Pancreas (tissue), 10 donors: Measurements from ENCODE around the gene ATRNL1. TPM values are rescaled to one million over a fixed set of nuclear protein-coding genes. Genes with fewer than 3 reads are reported as not detected.

ENCODE experiments used
- ATAC-seq, 4 donors: fragments of 200-7000 bp; cut with Tn5 transposase; one replicate each; pipeline versions ENCODE4 v1.8.0 to v1.9.1; 2020; ENCODE audit warnings: mild to moderate bottlenecking in 4 of 4, moderate library complexity in 4 of 4
- DNase-seq, 6 donors: peaks; one replicate each; pipeline ENCODE4 v3.0.0-alpha.2; 2020
- FAIRE-seq: peaks from 2 replicates; lab custom pipeline; 2012; peaks lifted over from hg19 to GRCh38; lab: Jason Lieb, UNC
- H3K27ac ChIP-seq, 4 donors: fragments of 200-600 bp; sonication (generic); 1 replicate in 3 of 4; 2 replicates in 1 of 4; pipeline versions ENCODE4 v1.5.0 to v1.8.0; 2020
- H3K27me3 ChIP-seq, 4 donors: fragments of 200-600 bp; one replicate each; pipeline ENCODE4 v1.8.0; 2021
- H3K36me3 ChIP-seq, 3 donors: fragments of 200-600 bp; sonication (generic) in 1 of 3; one replicate each; pipeline versions ENCODE4 v1.5.0 to v1.8.0; 2020 to 2021
- H3K4me1 ChIP-seq, 3 donors: fragments of 200-600 bp; one replicate each; pipeline ENCODE4 v1.8.0; 2021
- H3K4me3 ChIP-seq, 4 donors: fragments of 200-600 bp; sonication (generic) in 2 of 4; one replicate each; pipeline versions ENCODE4 v1.5.0 to v1.8.0; 2020 to 2021
- H3K9me3 ChIP-seq, 4 donors: fragments of 200-600 bp; one replicate each; pipeline ENCODE4 v1.8.0; 2021
- WGBS, 2 donors: extraction: QIAGEN DNeasy Blood & Tissue Kit; methylation state at CpG; one replicate each; pipeline ENCODE4 v1.1.7; 2013; 5-methylcytosine and 5-hydroxymethylcytosine counted together
- intact Hi-C, 3 donors: fragments of 100-400 bp; cut with DNase I; formaldehyde crosslinking; loops; one replicate each; pipeline versions ENCODE4 v1.11.1 to v1.14.2; 2022
- polyA plus RNA-seq, 2 donors: library from polyadenylated mRNA; stranded (reverse); fragments of 200-250 nt; gene quantifications; one replicate each; pipeline ENCODE4 v1.2.3, GENCODE V29; 2013
- total RNA-seq, 6 donors: library from RNA; stranded (reverse); fragmentation: NEBNext Ultra II Directional in 4 of 6; extraction: Animal tissue kit (Norgen Biotek cat#: 25700) in 4 of 6; gene quantifications; one replicate each; pipeline versions ENCODE4 v1.2.1 to v1.2.4, GENCODE V29; 2021 to 2023
- TF ChIP-seq, protein P1 (sequence below), 4 donors: fragments of 200-600 bp; sonication (generic) in 3 of 4; IDR thresholded peaks; one replicate each; pipeline versions ENCODE4 v1.5.0 to v1.8.0; 2021; ENCODE audit warnings: antibody characterized with exemption in 4 of 4
- donor health status: healthy with polysubstance abuse.
- donor health status: DM: no; HTN: no; CAD: no; lungs with moderate emphysema.
- donor health status: DM: no; HTN: no; CAD: no.
- donor health status: control.
- donor health status: control.
- donor health status: Bipolar disorder and iron deficiency.
- donor health status: DM: yes; HTN: yes; CAD: no.
- donor health status: DM: no; HTN: no; CAD: no.
- donor health status: DM: no; HTN: no; CAD: no.
- donor health status: DM: yes; HTN: yes; CAD: no.

ATRNL1 gene
- total and polyA plus RNA-seq, 8 donors, result 0.91 to 5.7 (median 3.9) TPM

DNA sequence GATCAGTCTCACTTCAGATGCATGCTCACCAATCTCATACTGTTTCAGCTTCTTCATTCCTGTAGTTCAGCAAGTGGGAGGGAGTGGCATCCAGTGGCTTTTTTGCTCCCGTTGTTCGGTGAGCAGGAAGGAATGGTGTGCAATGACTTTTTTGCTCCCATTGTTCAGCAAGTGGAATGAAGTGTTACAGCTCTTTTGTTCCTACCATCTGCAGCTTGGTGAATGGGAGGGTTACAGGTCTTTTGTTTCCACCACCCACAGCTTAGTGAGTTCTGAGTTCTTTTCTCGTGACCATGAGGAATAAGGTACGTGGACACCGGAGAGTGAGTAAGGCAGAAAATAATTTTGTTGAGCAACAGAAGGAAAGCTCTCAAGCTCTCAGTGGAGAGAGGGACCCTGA is 363.6 kb downstream of the ATRNL1 start:
- Histone ChIP-seq H3K36me3 (no peaks in the 10 kb centered on the region), H3K4me3 (no peak overlapping the region), H3K4me1 (no peaks in the 10 kb centered on the region), H3K27ac (no peak overlapping the region), H3K27me3 (no peaks in the 10 kb centered on the region), H3K9me3 (no peaks in the 10 kb centered on the region)
- ATAC-seq (no peak), FAIRE-seq (no peak), DNase-seq (no peak)
- intact Hi-C loops, result no loop called here
- 83 to 88% methylated on average over 5 of the region's 5 CpGs for WGBS, 2 donors
- TF ChIP-seq, protein P1, sequence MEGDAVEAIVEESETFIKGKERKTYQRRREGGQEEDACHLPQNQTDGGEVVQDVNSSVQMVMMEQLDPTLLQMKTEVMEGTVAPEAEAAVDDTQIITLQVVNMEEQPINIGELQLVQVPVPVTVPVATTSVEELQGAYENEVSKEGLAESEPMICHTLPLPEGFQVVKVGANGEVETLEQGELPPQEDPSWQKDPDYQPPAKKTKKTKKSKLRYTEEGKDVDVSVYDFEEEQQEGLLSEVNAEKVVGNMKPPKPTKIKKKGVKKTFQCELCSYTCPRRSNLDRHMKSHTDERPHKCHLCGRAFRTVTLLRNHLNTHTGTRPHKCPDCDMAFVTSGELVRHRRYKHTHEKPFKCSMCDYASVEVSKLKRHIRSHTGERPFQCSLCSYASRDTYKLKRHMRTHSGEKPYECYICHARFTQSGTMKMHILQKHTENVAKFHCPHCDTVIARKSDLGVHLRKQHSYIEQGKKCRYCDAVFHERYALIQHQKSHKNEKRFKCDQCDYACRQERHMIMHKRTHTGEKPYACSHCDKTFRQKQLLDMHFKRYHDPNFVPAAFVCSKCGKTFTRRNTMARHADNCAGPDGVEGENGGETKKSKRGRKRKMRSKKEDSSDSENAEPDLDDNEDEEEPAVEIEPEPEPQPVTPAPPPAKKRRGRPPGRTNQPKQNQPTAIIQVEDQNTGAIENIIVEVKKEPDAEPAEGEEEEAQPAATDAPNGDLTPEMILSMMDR (IDR thresholded peaks at IDR 0.05), result no peak

DNA sequence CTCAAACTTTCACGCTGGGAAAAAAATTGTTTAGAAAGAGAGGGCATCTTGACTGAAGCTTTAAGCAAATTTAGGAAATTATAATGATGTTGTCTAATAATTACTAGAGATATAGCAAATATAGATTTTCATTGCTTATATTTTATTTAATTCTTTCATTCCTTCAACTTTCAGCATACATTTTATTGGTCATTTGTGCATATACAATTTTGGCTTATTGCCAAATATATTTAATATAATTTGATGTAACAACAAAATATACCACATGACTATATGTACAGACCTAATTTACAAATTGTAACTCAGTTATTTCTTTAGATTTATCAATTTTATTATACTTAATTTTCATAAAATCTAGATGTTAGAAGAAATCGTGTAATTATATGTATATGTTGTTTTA is 390.1 kb downstream of the ATRNL1 start:
- no peak overlapping the region for H3K4me3 ChIP-seq
- no peak for ATAC-seq
- FAIRE-seq, result peak; percentile 77
- no peak overlapping the region for H3K27ac ChIP-seq
- TF ChIP-seq, protein P1 (IDR thresholded peaks at IDR 0.05), result no peak
- intact Hi-C loops, result no loop called here
- H3K4me1 ChIP-seq, result no peaks in the 10 kb centered on the region
- no peaks in the 10 kb centered on the region for H3K36me3 ChIP-seq
- no peaks in the 10 kb centered on the region for H3K9me3 ChIP-seq
- H3K27me3 ChIP-seq, result no peaks in the 10 kb centered on the region
- WGBS, 2 donors, result 89 to 95% methylated on average over 2 of the region's 2 CpGs
- no peak for DNase-seq

DNA sequence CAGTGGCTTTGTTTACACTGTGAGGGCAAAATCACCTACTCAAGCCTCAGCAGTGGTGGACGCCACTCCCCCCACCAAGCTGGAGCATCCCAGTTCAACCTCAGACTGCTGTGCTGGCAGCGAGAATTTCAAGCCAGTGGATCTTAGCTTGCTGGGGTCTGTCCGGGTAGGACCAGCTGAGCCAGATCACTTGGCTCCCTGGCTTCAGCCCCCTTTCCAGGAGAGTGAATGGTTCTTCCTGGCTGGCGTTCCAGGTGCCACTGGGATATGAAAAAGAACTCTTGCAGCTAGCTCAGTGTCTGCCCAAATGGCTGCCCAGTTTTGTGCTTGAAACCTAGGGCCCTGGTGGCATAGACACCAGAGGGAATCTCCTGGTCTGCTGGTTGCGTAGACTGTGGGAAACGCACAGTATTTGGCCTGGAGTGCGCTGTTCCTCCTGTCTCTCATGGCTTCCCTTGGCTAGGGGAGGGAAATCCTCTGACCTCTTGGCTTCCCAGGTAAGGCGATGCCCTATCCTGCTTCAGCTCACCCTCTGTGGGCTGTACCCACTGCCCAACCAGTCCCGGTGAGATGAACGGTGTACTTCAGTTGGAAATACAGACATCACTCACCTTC is 398.5 kb downstream of the ATRNL1 start:
- peak in 1 of 6 donors; percentile 18 for DNase-seq
- no peak for ATAC-seq
- TF ChIP-seq, protein P1 (IDR thresholded peaks at IDR 0.05), result no peak
- FAIRE-seq, result no peak
- H3K27me3 ChIP-seq, result no peaks in the 10 kb centered on the region
- no peak overlapping the region for H3K27ac ChIP-seq
- no peak overlapping the region for H3K4me3 ChIP-seq
- H3K36me3 ChIP-seq, result no peaks in the 10 kb centered on the region
- no peaks in the 10 kb centered on the region for H3K9me3 ChIP-seq
- 90 to 91% methylated on average over 10 of the region's 10 CpGs for WGBS, 2 donors
- intact Hi-C loops, result no loop called here
- H3K4me1 ChIP-seq, result no peaks in the 10 kb centered on the region

DNA sequence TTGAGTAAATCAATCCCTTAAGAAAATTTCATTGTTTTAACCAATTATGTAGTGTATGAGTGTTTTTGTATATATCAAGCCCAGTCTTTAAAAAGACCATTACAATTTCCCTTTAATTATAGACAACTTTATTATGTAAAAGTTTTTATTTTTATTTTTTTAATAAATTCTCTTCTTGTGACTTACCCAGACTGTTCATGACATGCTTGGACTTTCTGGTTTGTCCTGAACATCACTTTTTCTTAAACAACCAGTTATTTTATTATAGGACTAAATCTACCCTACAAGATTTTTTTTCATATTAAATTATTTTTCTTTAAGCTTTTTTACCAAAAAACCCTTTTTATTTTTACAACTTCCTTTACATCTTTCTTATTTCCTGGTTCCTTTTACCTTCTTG is 410.4 kb downstream of the ATRNL1 start:
- DNase-seq (no peak), ATAC-seq (no peak), FAIRE-seq (no peak)
- TF ChIP-seq, protein P1 (IDR thresholded peaks at IDR 0.05), result no peak
- intact Hi-C loops, result no loop called here
- no peaks in the 10 kb centered on the region for H3K27me3 ChIP-seq
- no peaks in the 10 kb centered on the region for H3K36me3 ChIP-seq
- no peak overlapping the region for H3K4me3 ChIP-seq
- no peaks in the 10 kb centered on the region for H3K4me1 ChIP-seq
- no peaks in the 10 kb centered on the region for H3K9me3 ChIP-seq
- H3K27ac ChIP-seq, result no peak overlapping the region

DNA sequence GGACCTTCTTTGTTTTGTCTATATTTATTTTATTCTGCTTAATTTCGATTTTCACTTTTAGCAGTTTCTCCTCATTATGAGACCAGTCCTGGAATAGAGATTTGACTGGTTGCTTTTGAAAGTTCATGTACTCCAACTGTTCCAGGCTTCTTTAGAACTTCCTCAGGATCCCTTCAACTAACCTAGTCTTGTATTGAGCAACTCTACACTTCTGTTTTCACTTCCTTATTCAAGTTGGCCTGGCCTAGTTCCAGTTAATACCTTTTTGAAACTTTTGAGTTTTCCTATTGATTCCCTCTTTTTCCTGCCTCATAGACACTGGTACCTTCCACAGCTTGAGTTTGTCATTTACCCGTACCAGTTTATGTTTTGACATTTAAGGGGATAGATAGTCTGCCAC is 421.7 kb downstream of the ATRNL1 start:
- intact Hi-C loops, result no loop called here
- no peaks in the 10 kb centered on the region for H3K27me3 ChIP-seq
- H3K4me1 ChIP-seq, result no peaks in the 10 kb centered on the region
- ATAC-seq (no peak), DNase-seq (no peak), FAIRE-seq (no peak)
- 83 to 93% methylated on average over 2 of the region's 2 CpGs for WGBS, 2 donors
- H3K27ac ChIP-seq, result no peak overlapping the region
- TF ChIP-seq, protein P1 (IDR thresholded peaks at IDR 0.05), result no peak
- no peak overlapping the region for H3K4me3 ChIP-seq
- H3K36me3 ChIP-seq, result no peaks in the 10 kb centered on the region
- H3K9me3 ChIP-seq, result no peaks in the 10 kb centered on the region
